Measurements from ENCODE around the gene MTTP.

- no peak for TF ChIP-seq CTCF (conservative IDR thresholded peaks at IDR 0.05; ENCODE audit: low read length)
- no peak for TF ChIP-seq EZH2phosphoT487 (IDR thresholded peaks at IDR 0.05; ENCODE audit: borderline replicate concordance, low read depth, low read length)
Measured at GRCh38 chr4:99536848-99537247, 37.8 kb upstream of the MTTP start.

Data from OCI-LY7 (cell line).